Liver (tissue), 3 donors: ENCODE measurements around the gene TBX1.

Source experiments
- RAD21 ChIP-seq, 2 donors: IDR thresholded peaks; 2 replicates each; pipeline ENCODE4 v1.6.1; 2016; ENCODE audit warnings: antibody characterized with exemption in 2 of 2, mild to moderate bottlenecking in 2 of 2
- SP1 ChIP-seq: IDR thresholded peaks from 2 replicates; pipeline ENCODE4 v1.6.1; 2018; ENCODE audit warnings: antibody characterized with exemption, mild to moderate bottlenecking
- TAF1 ChIP-seq: conservative IDR thresholded peaks from 2 replicates; pipeline ENCODE4 v1.6.1; 2016; ENCODE audit warnings: antibody characterized with exemption, mild to moderate bottlenecking
- YY1 ChIP-seq: IDR thresholded peaks from 2 replicates; pipeline ENCODE4 v1.6.1; 2016; ENCODE audit warnings: antibody characterized with exemption, mild to moderate bottlenecking
- TF ChIP-seq, protein P1 (sequence below): fragments of 150-350 bp; IDR thresholded peaks from 2 replicates; pipeline ENCODE4 v1.5.1; 2017; ENCODE audit warnings: improper control_type of control experiment, low read depth, low read length; ENCODE audit not compliant: missing input control
- TF ChIP-seq, protein P2 (sequence below): IDR thresholded peaks from 2 replicates; pipeline ENCODE4 v1.6.1; 2016; ENCODE audit warnings: antibody characterized with exemption
- donor health status: healthy.
- donor health status: healthy.

DNA sequence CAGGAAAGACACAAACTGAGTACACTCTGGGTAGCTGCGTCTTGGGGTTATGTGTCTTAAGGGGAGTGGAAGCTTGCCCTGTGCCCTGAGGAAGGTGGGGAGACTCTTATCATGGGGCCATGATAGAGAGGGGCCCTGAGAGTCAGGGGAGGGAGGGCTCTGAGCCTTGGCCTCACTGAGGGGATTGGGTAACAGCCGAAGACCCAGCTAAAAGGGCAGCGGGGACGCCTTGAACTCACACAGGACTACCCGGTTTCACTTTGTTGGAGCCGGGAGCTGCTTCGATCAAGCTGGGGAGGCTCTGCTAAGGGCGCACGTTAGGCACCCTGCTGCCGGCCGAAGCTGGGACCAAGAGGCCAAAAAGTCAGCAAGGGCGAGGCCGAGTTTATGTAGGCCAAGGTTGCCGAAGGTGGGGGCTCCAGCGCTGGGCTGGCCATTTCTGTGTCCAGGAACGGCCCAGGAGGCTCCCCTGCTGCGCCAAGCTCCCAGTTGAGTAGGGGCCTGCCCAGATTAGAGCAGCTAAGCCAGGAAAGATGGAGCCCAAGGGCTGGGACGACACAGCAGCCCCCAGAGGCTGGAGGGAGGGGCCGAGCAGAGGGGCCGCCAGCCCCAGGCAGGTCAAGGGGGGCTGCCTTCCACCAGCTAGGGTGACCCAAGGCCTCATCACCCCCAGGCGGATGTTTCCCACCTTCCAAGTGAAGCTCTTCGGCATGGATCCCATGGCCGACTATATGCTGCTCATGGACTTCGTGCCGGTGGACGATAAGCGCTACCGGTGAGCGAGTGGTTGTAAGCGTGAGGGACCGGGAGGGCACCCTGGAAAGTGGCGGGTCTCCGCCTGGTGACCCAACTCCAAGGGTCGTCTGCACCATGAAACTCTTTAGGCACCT, 2.2 kb downstream of the TBX1 start:
- TF ChIP-seq SP1, result no peak
- TF ChIP-seq, protein P1, sequence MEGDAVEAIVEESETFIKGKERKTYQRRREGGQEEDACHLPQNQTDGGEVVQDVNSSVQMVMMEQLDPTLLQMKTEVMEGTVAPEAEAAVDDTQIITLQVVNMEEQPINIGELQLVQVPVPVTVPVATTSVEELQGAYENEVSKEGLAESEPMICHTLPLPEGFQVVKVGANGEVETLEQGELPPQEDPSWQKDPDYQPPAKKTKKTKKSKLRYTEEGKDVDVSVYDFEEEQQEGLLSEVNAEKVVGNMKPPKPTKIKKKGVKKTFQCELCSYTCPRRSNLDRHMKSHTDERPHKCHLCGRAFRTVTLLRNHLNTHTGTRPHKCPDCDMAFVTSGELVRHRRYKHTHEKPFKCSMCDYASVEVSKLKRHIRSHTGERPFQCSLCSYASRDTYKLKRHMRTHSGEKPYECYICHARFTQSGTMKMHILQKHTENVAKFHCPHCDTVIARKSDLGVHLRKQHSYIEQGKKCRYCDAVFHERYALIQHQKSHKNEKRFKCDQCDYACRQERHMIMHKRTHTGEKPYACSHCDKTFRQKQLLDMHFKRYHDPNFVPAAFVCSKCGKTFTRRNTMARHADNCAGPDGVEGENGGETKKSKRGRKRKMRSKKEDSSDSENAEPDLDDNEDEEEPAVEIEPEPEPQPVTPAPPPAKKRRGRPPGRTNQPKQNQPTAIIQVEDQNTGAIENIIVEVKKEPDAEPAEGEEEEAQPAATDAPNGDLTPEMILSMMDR, result no peak
- no peak for TF ChIP-seq YY1
- TF ChIP-seq RAD21 (IDR thresholded peaks at IDR 0.05), result no peak
- TF ChIP-seq, protein P2, sequence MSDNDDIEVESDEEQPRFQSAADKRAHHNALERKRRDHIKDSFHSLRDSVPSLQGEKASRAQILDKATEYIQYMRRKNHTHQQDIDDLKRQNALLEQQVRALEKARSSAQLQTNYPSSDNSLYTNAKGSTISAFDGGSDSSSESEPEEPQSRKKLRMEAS, result no peak
- no peak for TF ChIP-seq TAF1
